HEK293 (cell line): Measurements from ENCODE around the gene PCDHB6.
A peak's percentile ranks its signal among the peaks of the same experiment; 100 is the strongest.
"Not testable (repeated sequence)": the region's sequence is repeated elsewhere in the genome, so short reads cannot be mapped to it uniquely, and the experiment has no call there.

Source experiments
- CTCF ChIA-PET: fragments of 350-600 bp; formaldehyde crosslinking; extraction: SDS; loops from one replicate; lab custom pipeline; 2021; ENCODE audit warnings: antibody characterized with exemption; lab: Yijun Ruan, JAX
- POLR2A ChIA-PET: fragments of 300-600 bp; formaldehyde crosslinking; extraction: SDS; loops from one replicate; lab custom pipeline; 2020; ENCODE audit warnings: antibody characterized with exemption, inconsistent platforms; lab: Yijun Ruan, JAX
- H3K27ac ChIP-seq: fragments of 200-500 bp; sonication (Bioruptor generic); 2 replicates; pipeline ENCODE4 v1.5.1; 2014; ENCODE audit warnings: low read depth, low read length, control low read depth, inconsistent platforms; ENCODE audit errors: extremely low read depth
- H3K36me3 ChIP-seq, 2 experiments: fragments of 200-500 bp in 1 of 2; sonication (Bioruptor generic) in 1 of 2; 1 replicate in 1 of 2; 2 replicates in 1 of 2; pipeline ENCODE4 v1.5.1; 2014 to 2017; ENCODE audit warnings: inconsistent platforms in 2 of 2, low read length in 2 of 2; ENCODE audit not compliant: control insufficient read depth in 2 of 2, insufficient read depth in 1 of 2
- H3K4me1 ChIP-seq: fragments of 200-500 bp; sonication (Bioruptor generic); 2 replicates; pipeline ENCODE4 v1.5.1; 2014; ENCODE audit warnings: mild to moderate bottlenecking, low read length, inconsistent platforms; ENCODE audit not compliant: control insufficient read depth, insufficient read depth
- H3K4me3 ChIP-seq: 2 replicates; pipeline ENCODE4 v1.5.1; 2011; ENCODE audit warnings: low read depth, mild to moderate bottlenecking, control low read depth, low read length, moderate library complexity
- H3K9me3 ChIP-seq: fragments of 200-500 bp; sonication (Bioruptor generic); 2 replicates; pipeline ENCODE4 v1.5.1; 2014; ENCODE audit warnings: low read depth, low read length, inconsistent platforms; ENCODE audit not compliant: control insufficient read depth, insufficient read depth
- ZNF175 ChIP-seq: fragments of 450-650 bp; formaldehyde crosslinking; IDR thresholded peaks from 2 replicates; pipeline ENCODE4 v1.5.1; 2016; ENCODE audit warnings: missing biosample characterization, missing genetic modification characterization
- ZNF211 ChIP-seq: fragments of 450-650 bp; formaldehyde crosslinking; IDR thresholded peaks from 2 replicates; pipeline ENCODE4 v1.5.1; 2016; ENCODE audit warnings: low read depth, missing biosample characterization, missing genetic modification characterization
- ZNF518A ChIP-seq: fragments of 450-650 bp; formaldehyde crosslinking; conservative IDR thresholded peaks from 2 replicates; pipeline ENCODE4 v1.5.1; 2016; ENCODE audit warnings: low read depth, missing biosample characterization, missing genetic modification characterization
- ZNF530 ChIP-seq: fragments of 450-650 bp; formaldehyde crosslinking; IDR thresholded peaks from 2 replicates; pipeline ENCODE4 v1.5.1; 2016; ENCODE audit warnings: low read depth, missing biosample characterization, missing genetic modification characterization
- ZNF654 ChIP-seq: fragments of 450-650 bp; formaldehyde crosslinking; IDR thresholded peaks from 2 replicates; pipeline ENCODE4 v1.5.1; 2016; ENCODE audit warnings: low read depth, missing biosample characterization, missing genetic modification characterization
- ZNF792 ChIP-seq: fragments of 450-650 bp; formaldehyde crosslinking; IDR thresholded peaks from 2 replicates; pipeline ENCODE4 v1.5.1; 2016; ENCODE audit warnings: missing biosample characterization, missing genetic modification characterization

Gene PCDHB6

GRCh38 chr5:141189131-141189530 is 39.3 kb downstream of the PCDHB6 start:
- CTCF ChIA-PET, H3K36me3 ChIP-seq, H3K27ac ChIP-seq, H3K9me3 ChIP-seq, H3K4me1 ChIP-seq, H3K4me3 ChIP-seq, POLR2A ChIA-PET: not testable (repeated sequence)

DNA sequence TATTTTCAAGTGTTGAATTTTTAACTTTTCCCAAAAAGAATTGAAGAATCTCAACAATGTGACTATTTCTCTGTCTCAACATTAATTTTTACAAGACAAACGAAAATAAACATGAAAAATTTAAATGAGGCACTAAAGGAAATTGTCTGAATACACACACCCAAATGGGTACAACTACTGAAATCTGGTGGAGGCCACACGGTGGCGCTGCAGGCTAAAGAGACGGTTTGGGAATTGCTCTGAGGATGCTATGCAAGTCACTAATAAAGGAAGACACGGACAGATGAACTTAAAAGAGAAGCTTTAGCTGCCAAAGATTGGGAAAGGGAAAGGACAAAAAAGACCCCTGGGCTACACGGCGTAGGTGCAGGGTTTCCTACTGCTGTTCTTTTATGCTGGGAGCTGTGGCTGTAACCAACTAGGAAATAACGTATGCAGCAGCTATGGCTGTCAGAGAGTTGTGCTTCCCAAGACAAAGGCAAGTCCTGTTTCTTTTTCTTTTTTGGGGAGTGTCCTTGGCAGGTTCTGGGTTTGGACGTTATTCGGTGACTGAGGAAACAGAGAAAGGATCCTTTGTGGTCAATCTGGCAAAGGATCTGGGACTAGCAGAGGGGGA is 42.4 kb downstream of the PCDHB6 start, which contains the start of gene PCDHB10:
PCDHB10 (plus strand) TSS at position 244 of the 616 bp plus-strand sequence; CDS start at position 444, 200 bp downstream.
- TF ChIP-seq ZNF654 (tag by site-specific recombination) = peak; percentile 62
- TF ChIP-seq ZNF211 (tag by site-specific recombination) = no peak
- H3K4me3 ChIP-seq = no peak within 1 kb of the TSS
- ChIA-PET POLR2A (no interaction called here), CTCF (interaction anchor here (0.6 to 2.2 kb wide), 18 partner anchors 11 to 1652 kb away, joined by 3 to 12 read pairs (median 3); partner anchors contain the start of genes PCDHB14, PCDHB16, PCDHB2 and PCDHGA2)
- no peaks in the 10 kb centered on the region for H3K9me3 ChIP-seq
- H3K4me1 ChIP-seq = no peaks in the 10 kb centered on the region
- no peak within 1 kb of the TSS for H3K27ac ChIP-seq
- no peaks in the 10 kb centered on the region for H3K36me3 ChIP-seq

GRCh38 chr5:141194332-141194731 is 44.5 kb downstream of the PCDHB6 start:
- POLR2A ChIA-PET, H3K36me3 ChIP-seq, H3K4me1 ChIP-seq, CTCF ChIA-PET, H3K27ac ChIP-seq, H3K9me3 ChIP-seq, H3K4me3 ChIP-seq: not testable (repeated sequence)

GRCh38 chr5:141196363-141196762 is 46.5 kb downstream of the PCDHB6 start:
- H3K27ac ChIP-seq = no peak overlapping the region
- POLR2A ChIA-PET = no interaction called here

More at GRCh38 chr5:141196363-141196762, 46.5 kb downstream of the PCDHB6 start:
- Histone ChIP-seq H3K4me1 (no peaks in the 10 kb centered on the region), H3K4me3 (no peak overlapping the region), H3K9me3 (no peaks in the 10 kb centered on the region), H3K36me3 (no peaks in the 10 kb centered on the region)
- TF ChIP-seq ZNF518A (tag by site-specific recombination) (no peak), ZNF530 (no peak), ZNF175 (tag by site-specific recombination) (no peak), ZNF792 (no peak)
- CTCF ChIA-PET = interaction anchor here (0.7 to 1.8 kb wide), 5 partner anchors 9 to 367 kb away, joined by 3 to 5 read pairs (median 3); partner anchors contain the start of gene PCDHB9
